ENCODE results near the gene SAMD15.
"Not testable (repeated sequence)": the region's sequence is repeated elsewhere in the genome, so short reads cannot be mapped to it uniquely, and the experiment has no call there.

SAMD15 gene

DNA sequence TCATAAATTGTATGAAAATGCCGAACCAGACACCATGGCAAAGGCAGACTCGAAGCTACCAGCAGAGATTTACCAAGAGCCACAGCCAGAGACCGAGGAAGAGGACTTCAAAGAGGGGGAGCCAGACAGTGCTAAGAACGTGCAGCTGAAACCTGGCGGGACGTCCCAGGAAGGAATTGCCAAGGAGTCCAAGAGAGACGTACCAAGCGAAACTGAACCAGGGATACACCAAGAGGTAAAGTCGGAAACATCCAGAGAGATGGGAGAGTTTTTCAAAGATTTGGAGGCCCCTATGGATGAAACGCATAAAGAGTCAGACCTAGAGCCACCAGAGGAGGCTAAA, 294 bp downstream of the SAMD15 start:
- DNase-seq: no peak

DNA sequence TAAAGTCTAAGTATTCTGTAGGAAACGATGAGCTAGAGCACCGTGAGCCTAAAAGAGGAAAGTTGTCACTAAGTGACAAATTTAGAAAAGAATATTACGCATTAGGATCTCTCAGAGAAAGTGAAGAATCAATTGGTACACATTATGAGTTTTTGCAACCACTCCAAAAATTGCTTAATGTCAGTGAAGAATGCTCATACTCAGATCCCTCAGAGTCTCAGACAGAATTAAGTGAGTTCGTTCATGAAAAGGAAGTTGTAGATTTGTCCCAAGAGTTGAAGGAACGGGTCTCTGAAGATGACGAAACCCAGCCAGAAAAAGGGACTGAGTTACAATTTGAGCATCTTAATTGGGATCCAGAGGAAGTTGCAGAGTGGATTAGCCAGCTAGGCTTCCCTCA, 1.5 kb downstream of the SAMD15 start:
- no peak for DNase-seq

DNA sequence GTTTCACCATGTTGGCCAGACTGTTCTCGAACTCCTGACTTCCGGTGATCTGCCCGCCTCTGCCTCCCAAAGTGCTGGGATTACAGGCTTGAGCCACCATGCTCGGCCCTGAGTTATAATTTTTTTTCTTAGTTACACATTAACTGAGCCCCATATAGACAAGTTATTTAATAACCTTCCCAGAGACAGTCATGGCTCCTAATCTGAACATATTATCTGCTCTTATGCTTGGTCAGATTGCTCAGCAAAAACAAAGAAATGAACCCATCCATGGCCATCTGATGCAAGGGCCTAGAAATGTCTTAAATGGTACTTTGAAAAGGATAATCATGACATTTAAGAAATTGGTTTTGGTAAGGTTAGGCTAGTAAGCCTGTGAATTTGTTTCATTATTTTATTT, 13.0 kb downstream of the SAMD15 start:
- DNase-seq: no peak

DNA sequence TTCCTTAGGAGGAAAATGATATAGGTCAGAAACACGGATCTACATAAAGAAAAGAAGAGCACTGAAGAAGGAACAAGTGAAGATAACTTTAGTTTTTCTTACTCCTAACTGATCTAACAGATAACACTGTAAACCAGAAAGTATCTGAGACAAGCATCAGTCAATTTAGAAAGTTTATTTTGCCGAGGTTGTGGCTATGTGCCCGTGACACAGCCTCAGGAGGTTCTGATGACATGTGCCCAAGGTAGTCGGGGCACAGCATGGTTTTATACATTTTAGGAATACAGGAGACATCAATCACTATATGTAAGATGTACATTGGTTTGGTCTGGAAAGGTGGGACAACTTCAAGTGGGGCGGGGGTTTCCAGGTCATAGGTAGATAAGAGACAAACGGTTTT, 23.0 kb downstream of the SAMD15 start:
- no peak for DNase-seq

DNA sequence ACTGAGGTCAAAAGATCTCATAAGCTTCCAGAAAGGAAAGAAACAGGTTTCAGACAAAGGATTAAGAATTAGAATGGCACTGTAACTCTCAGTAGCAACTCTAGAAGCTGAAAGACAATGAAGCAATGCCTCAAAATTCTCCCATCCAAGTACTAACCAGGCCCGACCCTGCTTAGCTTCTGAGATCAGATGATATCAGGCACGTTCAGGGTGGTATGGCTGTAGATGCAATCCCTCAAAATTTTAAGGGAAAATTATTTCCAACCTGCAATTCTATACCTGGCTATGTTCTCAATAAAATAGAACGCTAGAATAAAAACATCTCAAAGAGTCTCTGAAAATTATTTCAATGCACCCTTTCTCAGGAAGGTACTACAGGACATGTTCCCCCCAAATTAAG, 26.6 kb downstream of the SAMD15 start:
- DNase-seq: no peak

DNA sequence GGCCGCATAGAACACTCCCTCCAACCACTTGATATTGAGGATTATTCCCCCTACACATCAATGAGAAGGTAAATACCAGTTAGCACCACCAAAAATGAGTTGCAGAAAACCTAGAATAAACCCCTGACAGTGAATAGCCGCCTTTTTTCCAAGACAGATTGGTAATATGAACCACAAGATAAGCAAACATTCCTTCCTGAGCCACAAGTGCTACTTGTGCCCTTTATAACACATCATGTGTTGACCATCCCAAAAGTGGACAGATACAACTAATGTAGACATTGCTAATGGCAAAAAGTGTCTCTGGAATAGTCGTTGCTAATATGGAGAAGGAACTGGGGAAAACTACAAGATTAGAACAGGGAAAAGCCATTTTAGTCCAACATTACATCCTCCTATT, 28.9 kb downstream of the SAMD15 start:
- DNase-seq: no peak

DNA sequence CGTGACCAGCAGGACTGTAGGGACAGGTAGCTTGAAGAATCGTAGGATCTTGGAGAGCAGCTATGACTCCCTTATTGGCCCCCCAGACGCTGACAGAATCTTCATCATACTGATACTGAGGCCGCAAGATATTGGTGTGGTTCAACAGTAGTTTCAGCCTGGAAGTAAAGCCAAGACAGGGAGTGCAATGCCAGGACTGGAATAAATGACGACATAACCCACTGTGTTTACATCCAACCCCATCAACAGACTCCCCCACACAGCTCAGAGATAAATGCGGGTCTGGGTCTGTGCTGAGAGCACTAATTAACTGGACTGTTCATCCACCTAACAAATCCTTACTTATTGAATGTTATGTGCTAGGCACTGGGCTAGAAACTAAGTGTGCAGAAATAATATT, 29.5 kb downstream of the SAMD15 start:
- DNase-seq: no peak

DNA sequence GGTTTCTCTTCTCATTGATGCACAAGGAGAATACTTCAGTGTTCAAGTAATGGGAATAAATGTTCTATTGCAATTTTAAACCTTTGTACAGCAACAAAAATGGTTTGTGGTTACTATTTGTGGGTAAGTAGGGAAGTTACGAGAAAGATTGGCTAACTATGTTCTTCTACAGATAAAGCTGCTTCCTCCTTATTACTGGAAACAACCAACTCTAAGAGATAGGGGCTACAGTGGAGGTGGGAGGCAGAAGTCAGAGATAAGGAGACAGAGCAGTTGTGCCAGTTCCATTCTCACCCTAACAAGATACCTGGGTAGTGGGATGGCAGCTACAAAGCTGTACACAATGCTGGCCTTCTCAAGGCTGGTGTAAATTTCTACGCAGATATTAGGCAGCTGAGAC, 30.0 kb downstream of the SAMD15 start:
- no peak for DNase-seq

DNA sequence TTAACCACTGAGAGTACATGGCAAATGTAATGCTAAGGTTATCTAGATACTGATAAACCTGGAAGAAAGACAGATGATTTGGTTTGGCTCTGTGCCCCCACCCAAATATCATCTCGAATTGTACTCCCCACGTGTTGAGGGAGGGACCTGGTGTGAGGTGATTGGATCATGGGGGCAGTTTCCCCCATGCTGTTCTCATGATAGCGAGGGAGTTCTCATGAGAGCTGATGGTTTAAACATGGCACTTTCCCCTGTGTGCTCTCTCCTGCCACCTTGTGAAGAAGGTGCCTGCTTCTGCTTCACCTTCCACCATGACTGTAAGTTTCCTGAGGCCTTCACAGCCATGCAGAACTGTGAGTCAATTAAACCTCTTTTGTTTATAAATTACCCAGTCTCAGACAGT, 32.0 kb downstream of the SAMD15 start:
- DNase-seq: no peak

DNA sequence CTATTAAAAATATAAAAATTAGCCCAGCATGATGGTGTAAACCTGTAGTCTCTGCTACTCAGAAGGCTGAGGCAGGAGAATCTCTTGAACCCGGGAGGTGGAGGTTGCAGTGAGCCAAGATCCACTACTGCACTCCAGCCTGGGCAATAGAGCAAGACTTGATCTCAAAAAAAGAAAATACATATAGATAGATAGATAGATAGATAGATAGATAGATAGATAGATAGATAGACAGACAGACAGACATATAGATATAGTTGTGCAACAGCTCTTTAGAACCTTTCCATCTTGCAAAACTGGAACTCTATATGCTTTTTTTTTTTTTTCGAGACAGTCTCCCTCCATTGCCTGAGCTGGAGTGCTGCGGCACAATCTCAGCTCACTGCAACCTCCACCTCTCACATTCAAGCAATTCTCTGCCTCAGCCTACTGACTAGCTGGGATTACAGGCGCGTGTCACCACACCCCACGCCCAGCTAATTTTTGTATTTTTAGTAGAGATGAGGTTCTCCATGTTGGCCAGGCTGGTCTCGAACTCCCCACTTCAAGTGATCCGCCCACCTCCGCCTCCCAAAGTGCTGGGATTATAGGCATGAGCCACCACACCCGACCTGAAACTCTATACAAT, 38.3 kb downstream of the SAMD15 start:
- DNase-seq: not testable (repeated sequence)

DNA sequence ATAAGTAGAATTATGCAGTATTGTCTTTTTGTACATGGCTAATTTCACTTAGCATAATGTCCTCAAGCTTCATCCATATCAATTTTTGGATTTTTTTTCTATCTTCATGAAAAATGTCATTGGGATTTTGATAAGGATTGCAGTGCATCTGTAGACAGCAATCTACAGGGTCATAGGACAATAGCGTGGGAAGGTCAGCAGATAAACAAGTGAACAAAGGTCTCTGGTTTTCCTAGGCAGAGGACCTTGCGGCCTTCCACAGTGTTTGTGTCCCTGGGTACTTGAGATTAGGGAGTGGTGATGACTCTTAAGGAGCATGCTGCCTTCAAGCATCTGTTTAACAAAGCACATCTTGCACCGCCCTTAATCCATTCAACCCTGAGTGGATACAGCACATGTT, 38.9 kb downstream of the SAMD15 start:
- DNase-seq: not testable (repeated sequence)

DNA sequence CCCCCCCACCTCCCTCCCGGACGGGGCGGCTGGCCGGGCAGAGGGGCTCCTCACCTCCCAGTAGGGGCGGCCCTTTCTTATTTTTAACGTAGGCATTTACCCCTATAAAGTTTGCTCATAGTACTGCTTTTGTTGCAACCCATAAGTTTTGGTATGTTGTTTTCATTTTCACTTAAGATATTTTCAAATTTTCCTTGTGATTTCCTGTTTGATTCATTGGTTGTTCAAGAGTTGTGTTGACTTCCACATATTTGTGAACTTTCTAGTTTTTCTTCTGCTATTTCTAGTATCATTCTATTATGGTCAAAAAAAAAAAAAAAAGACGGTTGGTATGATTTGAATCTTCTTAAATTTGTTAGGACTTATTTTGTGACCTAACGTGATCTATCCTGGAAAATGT, 39.7 kb downstream of the SAMD15 start:
- no peak for DNase-seq

DNA sequence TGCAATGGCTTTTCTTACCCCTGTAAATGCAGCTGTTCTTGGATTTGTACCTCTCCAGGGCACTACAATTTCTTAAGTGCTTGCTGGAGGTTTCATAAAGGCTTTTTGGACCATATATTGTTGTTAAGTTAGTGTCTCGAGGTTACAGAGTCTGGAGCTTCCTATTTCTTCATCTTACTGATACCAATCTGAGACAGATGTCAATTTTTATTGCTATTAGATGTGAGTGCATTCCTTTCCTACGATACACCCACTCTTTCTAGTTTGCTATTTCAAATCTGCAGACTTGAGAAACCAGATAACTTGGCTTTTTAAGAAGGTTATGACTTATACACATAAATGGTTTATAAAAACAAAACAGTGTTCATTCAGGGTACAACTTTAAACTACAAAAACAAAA, 44.0 kb downstream of the SAMD15 start:
- DNase-seq: no peak

DNA sequence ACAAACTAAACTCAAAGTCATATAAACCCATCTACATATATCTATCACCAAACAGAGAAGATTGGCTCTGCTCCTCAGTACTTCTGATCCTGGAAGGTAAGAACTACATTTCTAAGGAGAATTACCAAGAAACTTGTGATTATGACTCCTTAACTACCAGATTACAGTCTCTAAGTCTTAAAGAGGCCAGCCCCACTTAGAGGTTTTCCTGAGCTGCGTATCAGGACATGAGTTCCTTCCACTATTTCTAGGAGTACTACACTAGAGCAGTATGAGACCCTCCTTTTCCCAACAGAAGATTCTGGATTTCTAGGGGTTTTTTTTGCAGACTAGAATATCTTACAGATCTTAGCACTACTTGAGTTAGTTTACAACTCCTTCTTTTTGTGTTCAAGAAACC, 46.2 kb downstream of the SAMD15 start, which contains the start of gene NOXRED1:
Gene NOXRED1 (minus strand): TSS at position 101 of the 400 bp plus-strand sequence. CDS start 634 bp downstream, outside the sequence.
- no peak for DNase-seq

DNA sequence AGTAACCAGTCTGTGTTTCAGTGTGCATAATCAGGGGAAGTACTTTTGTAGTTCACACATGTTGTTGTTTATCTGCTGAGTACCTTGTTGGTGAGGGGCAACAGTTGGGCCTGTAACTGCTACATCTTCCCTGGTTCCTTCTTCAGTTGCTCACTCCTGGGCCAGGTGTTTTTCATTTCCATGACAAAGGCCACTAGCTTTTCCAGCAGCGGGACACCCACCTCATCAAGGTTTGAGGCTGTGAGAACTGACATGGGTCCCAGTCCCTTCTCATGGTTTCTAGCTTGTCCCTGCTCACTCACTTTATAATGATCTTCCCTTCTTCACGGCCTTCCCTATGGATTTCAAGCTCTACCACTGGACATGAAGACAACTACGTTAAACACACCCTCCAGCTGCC, 47.7 kb downstream of the SAMD15 start:
- no peak for DNase-seq

DNA sequence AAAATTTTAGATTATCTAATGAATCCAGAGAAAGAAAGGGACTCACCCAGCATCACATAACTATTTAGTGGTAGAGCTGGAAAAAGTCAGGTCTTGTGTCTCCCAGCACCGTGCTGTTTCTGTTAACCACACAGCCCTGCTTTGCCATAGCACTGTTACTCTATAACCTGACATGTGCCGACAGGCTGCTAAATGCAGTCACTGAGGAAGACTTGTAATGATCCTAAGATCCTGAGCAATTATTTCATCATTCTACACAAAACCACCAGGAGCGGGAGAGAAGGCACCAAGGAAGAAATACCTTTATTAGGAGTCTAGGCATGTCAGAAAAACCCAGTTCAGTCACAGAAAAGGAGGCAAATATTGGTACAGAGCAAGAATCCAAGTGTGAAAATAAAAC, 49.2 kb downstream of the SAMD15 start:
- no peak for DNase-seq

DNA sequence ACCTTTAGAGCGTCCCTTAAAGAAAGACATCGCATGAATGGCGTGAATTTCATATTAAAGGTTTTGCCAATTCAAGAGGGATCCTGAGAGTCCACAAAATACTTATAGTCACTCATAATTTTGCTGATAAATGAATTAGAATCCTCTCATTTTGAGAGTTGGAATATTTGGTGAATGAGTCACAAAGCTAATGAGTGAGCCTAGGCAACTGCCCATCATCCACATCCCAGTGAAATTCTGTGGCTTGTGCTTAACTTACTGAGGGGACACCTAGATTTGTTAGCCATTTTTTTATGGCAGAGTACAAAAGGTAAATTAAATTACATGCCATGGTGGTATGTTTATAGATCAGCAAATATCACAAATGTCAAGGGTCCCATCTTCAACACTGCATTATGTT, 58.9 kb downstream of the SAMD15 start:
- DNase-seq: no peak

DNA sequence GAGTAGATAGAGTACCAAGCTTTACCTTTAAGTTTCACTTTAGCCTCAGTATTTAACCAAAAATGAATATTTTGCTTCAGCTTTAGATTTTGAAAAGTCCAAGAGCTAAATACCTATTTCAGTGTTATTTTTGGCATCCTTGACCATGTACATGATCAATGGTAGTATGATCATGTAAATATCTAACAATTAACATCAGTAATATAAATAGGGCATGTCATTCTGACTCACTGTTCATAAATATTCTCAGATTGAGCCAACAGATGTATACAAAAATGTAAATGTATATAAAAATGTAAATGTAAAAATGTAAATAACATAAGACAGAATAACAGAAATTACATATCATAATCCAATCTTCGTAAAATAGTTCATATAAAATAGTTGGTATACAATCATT, 61.4 kb downstream of the SAMD15 start:
- no peak for DNase-seq

DNA sequence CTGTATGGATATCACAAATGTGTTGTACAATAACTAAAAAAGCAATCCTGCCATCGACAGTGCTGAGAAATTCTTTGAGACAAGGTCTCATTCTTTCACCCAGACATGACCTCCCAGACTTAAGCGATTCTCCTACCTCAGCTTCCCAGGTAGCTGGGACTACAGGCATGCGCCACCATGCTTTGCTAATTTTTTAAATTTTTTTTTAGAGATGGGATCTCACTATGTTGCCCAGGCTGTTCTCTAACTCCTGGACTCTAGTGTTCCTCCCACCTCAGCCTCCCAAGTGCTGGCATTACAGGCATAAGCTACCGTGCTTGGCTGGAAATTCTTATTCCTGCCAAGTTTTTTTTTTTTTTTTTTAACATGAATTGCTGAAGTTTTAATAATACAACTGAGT, 62.7 kb downstream of the SAMD15 start:
- DNase-seq: no peak

Measured in COR-L47 (cell line).